GM18517 (cell line): ENCODE measurements around the gene CYFIP2.

Source experiments
- ATAC-seq: cut with Tn5 transposase; IDR thresholded peaks from one replicate; pipeline ENCODE4 v1.9.1; 2021; ENCODE audit warnings: mild to moderate bottlenecking, moderate library complexity; ENCODE audit not compliant: unreplicated experiment

The CYFIP2 gene

GRCh38 chr5:157253547-157253946 is 12.4 kb upstream of the CYFIP2 start:
- ATAC-seq = peak; percentile 49

DNA sequence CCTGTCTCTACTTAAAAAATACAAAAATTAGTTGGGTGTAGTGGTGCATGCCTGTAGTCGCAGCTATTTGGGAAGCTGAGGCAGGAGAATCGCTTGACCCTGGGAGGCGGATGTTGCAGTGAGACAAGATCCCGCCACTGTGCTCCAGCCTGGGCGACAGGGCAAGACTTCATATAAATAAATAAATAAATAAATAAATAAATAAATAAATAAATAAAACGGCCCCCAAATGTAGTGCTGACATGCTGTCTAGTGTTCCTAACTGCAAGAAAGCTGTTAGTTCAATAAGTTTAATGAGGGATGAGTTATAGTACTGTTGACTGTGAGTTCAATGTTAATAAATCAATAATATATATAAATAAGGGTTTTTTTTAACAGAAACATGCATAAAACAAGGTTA is 7.5 kb upstream of the CYFIP2 start:
- no peak for ATAC-seq

DNA sequence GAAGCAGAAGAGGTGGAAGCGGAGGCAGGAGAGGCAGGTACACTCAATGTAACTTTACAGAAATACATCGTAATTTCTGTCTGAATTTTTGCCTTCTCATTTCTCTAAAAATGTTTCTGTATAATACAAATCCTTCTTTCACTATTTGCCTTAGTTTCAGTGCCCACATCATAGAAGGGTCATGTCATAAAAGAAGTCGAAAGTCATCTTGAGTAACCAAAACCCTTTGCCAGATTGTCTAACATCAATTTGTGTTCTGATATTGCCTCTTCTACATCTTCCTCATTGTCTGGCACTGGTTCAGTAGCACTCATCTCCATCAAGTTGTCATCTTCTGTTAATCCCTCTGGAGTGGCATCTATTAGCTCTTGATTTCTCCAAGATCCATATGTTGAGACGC is 6.2 kb upstream of the CYFIP2 start:
- ATAC-seq = no peak

- ATAC-seq = no peak
Observed at GRCh38 chr5:157263496-157264090, 2.3 kb upstream of the CYFIP2 start.

DNA sequence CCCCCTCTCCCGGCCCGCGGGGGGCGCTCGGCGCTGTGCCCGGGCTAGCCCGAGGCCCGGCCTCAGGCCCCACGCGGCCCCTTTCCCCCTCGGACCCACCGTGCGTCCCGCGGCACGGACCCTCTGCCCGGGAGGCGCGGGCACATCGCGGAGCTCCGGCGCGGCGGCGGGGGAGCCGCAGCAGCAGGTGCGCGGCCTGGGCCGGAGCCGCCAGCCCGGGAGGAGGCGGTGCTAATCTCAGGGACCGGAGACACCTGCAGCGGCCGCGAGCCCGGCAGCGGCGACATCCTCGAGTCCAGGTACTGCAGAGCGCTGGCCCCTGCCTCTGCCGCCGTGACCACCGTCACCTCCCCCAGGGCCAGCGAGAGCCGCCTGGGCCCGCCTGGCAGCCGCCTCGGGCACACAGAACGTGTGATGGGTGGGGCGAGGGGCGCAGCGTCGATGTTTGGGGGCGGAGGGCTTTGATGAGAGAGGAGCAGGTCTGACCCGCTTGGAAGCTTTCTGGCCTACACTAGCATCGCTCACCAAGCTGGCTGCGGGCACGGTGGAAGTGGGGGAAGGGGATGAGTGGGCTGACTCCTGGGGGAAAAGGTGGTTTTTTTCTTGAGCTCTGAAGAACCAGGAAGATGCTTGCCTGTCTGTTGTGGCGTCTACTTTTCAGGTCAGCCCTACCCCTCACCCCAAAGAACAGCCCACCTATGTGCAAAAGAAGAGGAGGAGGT is 524 bp downstream of the CYFIP2 start:
- ATAC-seq = peak; percentile 50

- no peak for ATAC-seq
Observed at GRCh38 chr5:157267025-157267424, 1.1 kb downstream of the CYFIP2 start.

DNA sequence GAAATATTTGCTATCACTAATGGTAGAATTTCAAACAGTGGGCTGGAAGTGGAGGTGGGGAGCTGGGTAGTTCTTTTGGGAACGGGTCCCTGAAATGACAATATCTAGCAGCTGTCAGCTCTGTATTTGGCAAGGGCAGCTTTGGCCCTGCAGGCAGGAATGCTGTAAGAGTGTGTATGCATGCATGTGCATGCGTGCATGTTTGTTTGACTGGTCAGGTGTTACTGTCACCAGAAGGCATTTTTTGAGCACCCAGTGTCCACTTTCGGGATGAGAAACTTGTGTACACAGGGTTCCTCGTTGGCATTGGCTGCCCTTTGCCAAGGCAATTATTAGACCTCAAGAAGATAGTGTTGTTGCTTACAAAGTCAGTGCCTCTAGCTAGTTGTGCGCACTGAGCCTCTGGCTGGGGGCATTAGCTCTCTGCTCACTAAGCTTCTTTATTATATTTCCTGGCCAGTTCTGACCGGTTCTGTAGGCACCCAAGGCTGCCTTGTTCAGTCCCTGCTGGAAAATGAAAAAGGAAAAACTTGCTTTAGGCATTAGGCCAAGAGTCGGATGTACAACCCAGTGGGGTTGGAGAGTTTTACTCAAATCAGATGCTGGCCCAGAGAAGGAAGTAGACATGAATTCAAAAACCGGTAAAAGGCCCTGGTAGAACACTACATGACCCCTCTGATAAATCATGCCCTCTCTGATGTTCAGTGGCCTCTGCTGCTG is 2.0 kb downstream of the CYFIP2 start:
- ATAC-seq = no peak

- ATAC-seq = no peak
Observed at GRCh38 chr5:157269165-157269671, 3.3 kb downstream of the CYFIP2 start.

DNA sequence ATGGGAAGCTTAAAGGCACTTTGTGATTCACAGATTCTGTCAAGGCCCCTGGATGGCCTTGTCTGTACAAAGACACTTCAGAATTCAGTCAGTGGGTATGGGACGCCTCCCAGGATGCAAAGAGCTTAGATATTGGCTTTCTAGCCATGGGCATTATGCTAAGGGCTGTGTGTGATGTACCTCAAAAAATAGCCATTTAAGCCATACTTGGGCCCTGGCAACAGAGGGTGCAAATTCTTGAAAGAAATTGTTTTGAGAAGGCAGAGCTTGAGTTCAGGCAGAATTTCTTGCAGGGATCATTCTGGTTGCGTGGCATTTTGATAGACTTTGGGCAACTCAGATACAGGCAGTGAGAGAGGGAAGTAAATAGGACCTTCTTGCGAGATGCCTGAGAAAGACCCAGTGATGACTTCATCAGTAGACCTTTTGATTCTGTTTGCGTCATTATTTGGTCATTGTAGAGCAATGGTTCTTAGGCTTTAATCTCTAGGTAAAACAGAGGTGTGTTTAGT is 3.9 kb downstream of the CYFIP2 start:
- no peak for ATAC-seq

GRCh38 chr5:157270771-157271170 is 4.8 kb downstream of the CYFIP2 start:
- ATAC-seq = no peak

DNA sequence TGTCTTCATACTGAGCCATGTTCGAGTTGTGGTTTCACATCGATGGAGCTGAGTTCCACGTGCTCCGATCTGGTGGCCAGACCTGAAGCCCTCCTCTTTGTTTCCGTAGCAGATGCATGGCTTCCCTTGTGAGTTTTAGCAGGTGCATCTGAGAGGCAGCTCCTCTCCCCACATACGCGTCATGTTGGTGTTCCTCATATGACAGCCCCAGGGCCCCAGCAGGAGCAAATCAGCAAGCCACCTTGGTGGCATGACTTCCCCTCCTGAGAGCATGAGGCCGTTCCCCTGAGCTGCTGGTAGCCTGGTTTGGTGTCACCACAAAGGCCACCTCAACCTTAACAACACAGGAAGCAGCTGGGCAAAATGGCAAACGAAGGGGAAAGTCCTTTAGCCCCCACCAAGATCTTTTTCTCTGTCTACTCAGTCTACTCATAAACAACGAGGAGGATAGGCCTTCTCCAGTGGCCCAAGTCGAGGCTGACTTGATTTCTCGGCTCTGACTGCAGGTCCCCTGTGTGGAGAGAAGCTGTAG is 5.9 kb downstream of the CYFIP2 start:
- peak; percentile 85 for ATAC-seq

DNA sequence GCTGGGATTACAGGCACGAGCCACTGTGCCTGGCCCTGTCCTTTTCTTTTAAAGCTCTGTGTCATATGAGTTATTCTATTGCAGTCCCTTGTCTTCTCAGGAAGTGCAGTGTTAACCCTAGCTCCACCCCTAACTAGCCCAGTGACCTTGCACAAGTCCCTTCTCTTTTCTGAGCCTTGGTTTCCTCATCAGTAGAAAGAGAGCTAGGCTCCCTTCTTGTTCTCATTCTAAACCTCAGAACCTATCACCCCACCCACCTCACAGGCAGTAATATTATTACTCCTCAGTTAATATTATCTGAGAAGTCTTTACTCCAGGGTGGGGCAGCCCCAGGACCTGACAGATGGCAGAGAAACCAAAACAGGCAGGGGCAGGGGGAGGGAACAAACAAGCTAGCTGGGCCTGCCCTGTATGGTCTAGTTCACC is 7.2 kb downstream of the CYFIP2 start:
- ATAC-seq = peak; percentile 63

DNA sequence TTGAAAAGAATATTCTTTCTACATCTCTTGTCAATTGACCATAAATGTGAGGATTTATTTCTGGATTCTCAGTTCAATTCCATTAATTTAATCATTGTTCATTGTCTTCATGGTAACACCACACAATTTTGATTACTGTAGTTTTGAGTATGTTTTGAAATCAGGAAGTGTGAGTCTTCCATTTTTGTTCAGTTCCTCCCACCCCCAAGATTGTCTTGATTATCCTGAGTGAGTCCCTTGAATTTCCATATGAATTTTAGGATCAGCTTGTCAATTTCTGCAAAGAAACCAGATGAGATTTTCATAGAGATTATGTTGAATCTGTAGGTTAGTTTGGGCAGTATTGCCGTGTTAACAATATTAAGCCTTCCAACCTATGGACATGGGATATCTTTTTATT is 9.5 kb downstream of the CYFIP2 start:
- no peak for ATAC-seq

GRCh38 chr5:157278319-157279037 is 12.6 kb downstream of the CYFIP2 start:
- no peak for ATAC-seq

GRCh38 chr5:157279605-157280239 is 13.8 kb downstream of the CYFIP2 start:
- ATAC-seq = no peak

DNA sequence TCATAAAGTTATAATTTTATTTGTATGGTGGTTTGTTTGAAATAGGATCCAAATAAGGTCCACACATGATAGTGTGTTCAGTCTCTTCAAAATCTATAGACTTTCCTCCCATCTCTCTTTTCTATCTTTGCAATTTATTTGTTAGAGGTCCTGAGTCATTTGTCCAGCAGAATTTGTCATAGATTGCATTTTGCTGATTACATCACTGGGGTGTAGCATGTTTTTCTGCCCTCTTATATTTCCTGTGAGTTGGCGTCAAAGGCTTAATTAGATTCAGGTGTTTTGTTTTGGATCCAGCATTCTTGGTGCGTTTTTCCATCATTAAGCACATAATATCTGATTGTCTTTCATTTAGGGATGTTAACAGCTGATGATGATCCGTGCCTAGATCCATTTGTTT is 15.0 kb downstream of the CYFIP2 start:
- ATAC-seq = no peak

DNA sequence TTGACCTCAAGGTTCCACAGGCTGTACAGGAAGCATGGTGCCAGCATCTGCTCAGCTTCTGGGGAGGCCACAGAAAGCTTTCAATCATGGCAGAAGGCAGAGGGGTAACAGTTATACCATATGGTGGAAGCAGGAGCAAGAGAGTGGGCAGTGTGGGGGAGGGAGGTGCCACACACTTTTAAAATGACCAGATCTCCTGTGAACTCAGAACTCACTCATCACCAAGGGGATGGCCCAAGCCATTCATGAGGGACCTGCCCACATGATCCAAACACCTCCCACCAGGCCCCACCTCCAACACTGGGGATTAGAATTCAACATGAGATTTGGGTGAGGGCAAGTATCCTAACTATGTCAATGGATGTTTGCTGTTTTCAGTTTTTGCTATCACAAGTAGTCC is 16.2 kb downstream of the CYFIP2 start:
- ATAC-seq = no peak

- peak; percentile 98 for ATAC-seq
Observed at GRCh38 chr5:157283434-157283833, 17.5 kb downstream of the CYFIP2 start.

DNA sequence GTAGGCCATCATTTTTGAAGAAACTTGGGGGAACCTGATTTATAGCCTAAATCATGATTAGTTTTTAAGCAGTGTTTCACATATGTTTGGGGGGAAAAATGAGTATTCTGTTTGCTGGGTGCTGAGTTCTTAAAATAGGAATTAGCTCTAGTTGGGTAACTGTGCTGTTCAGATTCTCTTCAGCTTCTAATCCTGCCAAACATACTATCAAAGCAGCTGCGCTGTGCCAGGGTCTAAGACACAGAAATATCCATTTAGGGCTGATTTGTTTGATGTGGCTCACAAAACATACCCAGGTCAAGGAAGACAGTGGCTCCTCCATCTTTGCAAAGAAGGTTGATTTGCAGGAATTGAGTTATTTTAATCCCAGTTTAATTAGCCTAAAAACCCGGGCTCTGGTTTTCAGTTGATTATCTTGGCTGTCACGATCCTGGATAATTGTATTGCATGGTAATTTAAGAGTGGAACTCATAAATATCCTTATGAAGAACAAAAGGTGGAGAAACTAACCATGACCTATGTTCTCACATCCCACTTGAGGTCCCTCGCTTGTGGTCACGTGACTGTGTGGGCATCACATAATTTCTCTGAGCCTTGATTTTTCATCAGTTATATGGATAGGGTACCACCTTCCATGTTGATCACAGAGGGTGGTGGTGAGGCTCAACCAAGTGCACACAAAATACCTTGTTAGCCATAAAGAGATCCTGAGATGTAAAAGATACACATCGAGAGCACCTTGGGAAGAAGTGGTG is 18.7 kb downstream of the CYFIP2 start:
- ATAC-seq = no peak
